Neural progenitor cell (in vitro differentiated cells): Measurements from ENCODE around the gene MEGF10. TPM values are rescaled to one million over a fixed set of nuclear protein-coding genes. Genes with fewer than 3 reads are reported as not detected.

Source experiments
- DNase-seq: peaks from one replicate; pipeline ENCODE4 v3.0.0-alpha.2; 2016; ENCODE audit warnings: low spot score
- H2AFZ ChIP-seq: fragments of 200-600 bp; sonication (generic); replicated peaks from 2 replicates; pipeline ENCODE4 v1.6.1; 2016; ENCODE audit warnings: antibody characterized with exemption
- H3F3A ChIP-seq: fragments of 200-600 bp; sonication (generic); 2 replicates; pipeline ENCODE4 v1.6.1; 2016; ENCODE audit warnings: antibody characterized with exemption, low read depth
- H3K27ac ChIP-seq: fragments of 200-600 bp; sonication (generic); 2 replicates; pipeline ENCODE4 v1.5.1; 2016; ENCODE audit warnings: mild to moderate bottlenecking
- H3K27me3 ChIP-seq: fragments of 200-600 bp; sonication (generic); 2 replicates; pipeline ENCODE4 v1.6.1; 2016; ENCODE audit warnings: mild to moderate bottlenecking, moderate library complexity
- H3K36me3 ChIP-seq: fragments of 200-600 bp; sonication (generic); 2 replicates; pipeline ENCODE4 v1.5.1; 2016
- H3K4me1 ChIP-seq: fragments of 200-600 bp; sonication (generic); 2 replicates; pipeline ENCODE4 v1.6.1; 2016; ENCODE audit warnings: mixed run types
- H3K4me2 ChIP-seq: fragments of 200-600 bp; sonication (generic); 2 replicates; pipeline ENCODE4 v1.6.1; 2016
- H3K4me3 ChIP-seq: fragments of 200-600 bp; sonication (generic); 2 replicates; pipeline ENCODE4 v1.5.1; 2016
- H3K79me2 ChIP-seq: fragments of 200-600 bp; sonication (generic); 2 replicates; pipeline ENCODE4 v1.6.1; 2016; ENCODE audit warnings: low read depth
- H3K9ac ChIP-seq: fragments of 200-600 bp; sonication (generic); 2 replicates; pipeline ENCODE4 v1.6.1; 2016
- H3K9me3 ChIP-seq: fragments of 200-600 bp; sonication (generic); 2 replicates; pipeline ENCODE4 v1.5.1; 2016; ENCODE audit warnings: low read depth
- H4K20me1 ChIP-seq: fragments of 200-600 bp; sonication (generic); 2 replicates; pipeline ENCODE4 v1.6.1; 2016; ENCODE audit warnings: low read depth
- H3K27ac Mint-ChIP-seq: 3 replicates; pipeline ENCODE4 v1.8.0; 2021; ENCODE audit warnings: mixed read lengths
- H3K27me3 Mint-ChIP-seq: 2 replicates; pipeline ENCODE4 v1.8.0; 2022; ENCODE audit warnings: low read depth, mild to moderate bottlenecking, inconsistent platforms, moderate library complexity, mixed read lengths; ENCODE audit not compliant: insufficient read depth
- H3K36me3 Mint-ChIP-seq: 3 replicates; pipeline ENCODE4 v1.8.0; 2021; ENCODE audit warnings: mixed read lengths
- H3K4me1 Mint-ChIP-seq: 3 replicates; pipeline ENCODE4 v1.8.0; 2021; ENCODE audit warnings: mixed read lengths
- H3K4me3 Mint-ChIP-seq: 3 replicates; pipeline ENCODE4 v1.8.0; 2021; ENCODE audit warnings: mild to moderate bottlenecking, moderate library complexity, mixed read lengths
- H3K9me3 Mint-ChIP-seq: 3 replicates; pipeline ENCODE4 v1.8.0; 2020; ENCODE audit warnings: mixed read lengths
- CTCF ChIP-seq: fragments of 200-600 bp; sonication (generic); IDR thresholded peaks from 2 replicates; pipeline ENCODE4 v1.5.1; 2017; ENCODE audit warnings: antibody characterized with exemption, mild to moderate bottlenecking
- EZH2 ChIP-seq: fragments of 200-600 bp; sonication (generic); IDR thresholded peaks from 2 replicates; pipeline ENCODE4 v1.6.1; 2017; ENCODE audit warnings: antibody characterized with exemption, mild to moderate bottlenecking, moderate library complexity
- EZH2phosphoT487 ChIP-seq: fragments of 200-600 bp; sonication (generic); IDR thresholded peaks from 2 replicates; pipeline ENCODE4 v1.6.1; 2017; ENCODE audit warnings: antibody characterized with exemption
- total RNA-seq: library from RNA; depleted of rRNA; stranded (reverse); fragments of >200 nt; gene quantifications from 2 replicates; pipeline ENCODE4 v1.2.3, GENCODE V29; 2015; ENCODE audit warnings: low replicate concordance

MEGF10 gene
- total RNA-seq, 1 donor from 2014 or later: 1.3 TPM

GRCh38 chr5:127410959-127411358, 120.4 kb downstream of the MEGF10 start:
- peaks cover 10% of the 10 kb centered on the region for H3K4me1 ChIP-seq
- H3K9ac ChIP-seq: no peak overlapping the region
- H2AFZ ChIP-seq: no peak overlapping the region
- DNase-seq: no peak
- H3K4me3 ChIP-seq: no peak overlapping the region
- no peak overlapping the region for H3K27ac Mint-ChIP-seq
- H3K4me2 ChIP-seq: no peak overlapping the region
- no peaks in the 10 kb centered on the region for H3K9me3 Mint-ChIP-seq
- H3K36me3 Mint-ChIP-seq: peaks cover 10% of the 10 kb centered on the region
- H3K4me1 Mint-ChIP-seq: peaks cover 11% of the 10 kb centered on the region
- H3K27ac ChIP-seq: no peak overlapping the region
- H3K79me2 ChIP-seq: no peaks in the 10 kb centered on the region
- TF ChIP-seq CTCF (no peak), EZH2phosphoT487 (no peak), EZH2 (no peak)
- no peaks in the 10 kb centered on the region for H3K9me3 ChIP-seq
- H3K27me3 Mint-ChIP-seq: no peaks in the 10 kb centered on the region
- H3K27me3 ChIP-seq: no peaks in the 10 kb centered on the region
- H3K4me3 Mint-ChIP-seq: no peak overlapping the region
- H3K36me3 ChIP-seq: no peaks in the 10 kb centered on the region
- no peaks in the 10 kb centered on the region for H4K20me1 ChIP-seq
- H3F3A ChIP-seq: peaks cover 10% of the 10 kb centered on the region

- Mint-ChIP-seq H3K36me3 (peaks cover 10% of the 10 kb centered on the region), H3K4me3 (no peak overlapping the region), H3K27ac (no peak overlapping the region), H3K9me3 (no peaks in the 10 kb centered on the region), H3K27me3 (no peaks in the 10 kb centered on the region), H3K4me1 (peaks cover 7% of the 10 kb centered on the region)
- H3K27ac ChIP-seq: no peak overlapping the region
- peaks cover 6% of the 10 kb centered on the region for H3K4me1 ChIP-seq
- H3K9me3 ChIP-seq: no peaks in the 10 kb centered on the region
- no peak overlapping the region for H3K9ac ChIP-seq
- DNase-seq: no peak
- no peaks in the 10 kb centered on the region for H3K79me2 ChIP-seq
- H3K4me3 ChIP-seq: no peak overlapping the region
- peaks cover 6% of the 10 kb centered on the region for H3F3A ChIP-seq
- no peak for TF ChIP-seq CTCF
- H2AFZ ChIP-seq: no peak overlapping the region
- H3K27me3 ChIP-seq: no peaks in the 10 kb centered on the region
- H4K20me1 ChIP-seq: no peaks in the 10 kb centered on the region
- H3K4me2 ChIP-seq: no peak overlapping the region
- no peaks in the 10 kb centered on the region for H3K36me3 ChIP-seq
Observed at GRCh38 chr5:127411381-127411780, 120.8 kb downstream of the MEGF10 start.

GRCh38 chr5:127412698-127413097, 122.1 kb downstream of the MEGF10 start:
- Mint-ChIP-seq H3K36me3 (peaks cover 10% of the 10 kb centered on the region), H3K9me3 (no peaks in the 10 kb centered on the region), H3K27me3 (no peaks in the 10 kb centered on the region), H3K4me1 (peaks cover 7% of the 10 kb centered on the region), H3K27ac (no peak overlapping the region), H3K4me3 (no peak overlapping the region)
- no peaks in the 10 kb centered on the region for H3K4me1 ChIP-seq
- no peak for DNase-seq
- no peak overlapping the region for H2AFZ ChIP-seq
- no peak overlapping the region for H3K4me2 ChIP-seq
- H3K9me3 ChIP-seq: no peaks in the 10 kb centered on the region
- no peak overlapping the region for H3K9ac ChIP-seq
- H3K27me3 ChIP-seq: no peaks in the 10 kb centered on the region
- no peak overlapping the region for H3K27ac ChIP-seq
- H4K20me1 ChIP-seq: no peaks in the 10 kb centered on the region
- TF ChIP-seq CTCF (no peak), EZH2phosphoT487 (no peak), EZH2 (no peak)
- H3K79me2 ChIP-seq: no peaks in the 10 kb centered on the region
- H3K4me3 ChIP-seq: no peak overlapping the region
- no peaks in the 10 kb centered on the region for H3F3A ChIP-seq
- no peaks in the 10 kb centered on the region for H3K36me3 ChIP-seq

GRCh38 chr5:127415034-127415433, 124.4 kb downstream of the MEGF10 start:
- H3K36me3 Mint-ChIP-seq: peaks cover 11% of the 10 kb centered on the region
- TF ChIP-seq EZH2phosphoT487 (no peak), CTCF (no peak)
- H3K4me3 Mint-ChIP-seq: no peak overlapping the region
- H3K9me3 ChIP-seq: no peaks in the 10 kb centered on the region
- no peaks in the 10 kb centered on the region for H3K27me3 ChIP-seq
- no peaks in the 10 kb centered on the region for H3K36me3 ChIP-seq
- DNase-seq: no peak
- H3F3A ChIP-seq: no peaks in the 10 kb centered on the region
- H3K79me2 ChIP-seq: no peaks in the 10 kb centered on the region
- H3K9ac ChIP-seq: no peak overlapping the region
- H3K4me2 ChIP-seq: no peak overlapping the region
- H3K27ac ChIP-seq: no peak overlapping the region
- H3K4me3 ChIP-seq: no peak overlapping the region
- no peaks in the 10 kb centered on the region for H4K20me1 ChIP-seq
- H3K4me1 Mint-ChIP-seq: peaks cover 13% of the 10 kb centered on the region
- H3K4me1 ChIP-seq: no peaks in the 10 kb centered on the region
- H3K27me3 Mint-ChIP-seq: no peaks in the 10 kb centered on the region
- no peaks in the 10 kb centered on the region for H3K9me3 Mint-ChIP-seq
- H3K27ac Mint-ChIP-seq: no peak overlapping the region
- H2AFZ ChIP-seq: no peak overlapping the region
